IMR-90 (cell line): ENCODE results near the gene CABCOCO1. TPM values are rescaled to one million over a fixed set of nuclear protein-coding genes. Genes with fewer than 3 reads are reported as not detected.

Experiments
- ATAC-seq: fragments of 200-7000 bp; cut with Tn5 transposase; 2 replicates; pipeline ENCODE4 v1.9.1; 2020; ENCODE audit warnings: low read depth, mild to moderate bottlenecking, moderate library complexity
- BruUV-seq: library from RNA; stranded (reverse); fragments of 400-500 nt; replicated peaks from 2 replicates; lab custom pipeline; 2021; lab: Mats Ljungman, UMichigan
- CTCF ChIA-PET: fragments of 300-600 bp; formaldehyde crosslinking; extraction: SDS; loops from one replicate; lab custom pipeline; 2021; ENCODE audit warnings: antibody characterized with exemption; lab: Yijun Ruan, JAX
- POLR2A ChIA-PET: fragments of 300-600 bp; sonication (Branson Sonifier 250); formaldehyde crosslinking; loops from one replicate; lab custom pipeline; 2022; ENCODE audit warnings: antibody characterized with exemption; ENCODE audit not compliant: unreplicated experiment; lab: Charles Lee
- DNase-seq: peaks from one replicate; pipeline ENCODE4 v3.0.0; 2013
- H2AFZ ChIP-seq: replicated peaks from 2 replicates; pipeline ENCODE3; 2013; ENCODE audit warnings: low read length, mild to moderate bottlenecking; ENCODE audit not compliant: poor library complexity
- H2AK5ac ChIP-seq: 2 replicates; pipeline ENCODE4 v1.6.1; 2013; ENCODE audit warnings: low read depth, low read length, inconsistent platforms
- H2AK9ac ChIP-seq: replicated peaks from 2 replicates; pipeline ENCODE3; 2013; ENCODE audit warnings: mild to moderate bottlenecking, low read depth, low read length, moderate library complexity; ENCODE audit not compliant: poor library complexity
- H2BK120ac ChIP-seq: 2 replicates; pipeline ENCODE4 v1.6.1; 2013; ENCODE audit warnings: low read depth, low read length, inconsistent platforms
- H2BK15ac ChIP-seq: 3 replicates; pipeline ENCODE4 v1.6.1; 2013; ENCODE audit warnings: low read depth, low read length, inconsistent platforms
- H2BK20ac ChIP-seq: 2 replicates; pipeline ENCODE4 v1.6.1; 2013; ENCODE audit warnings: low read depth, mild to moderate bottlenecking, inconsistent platforms, low read length, moderate library complexity
- H2BK5ac ChIP-seq: 2 replicates; pipeline ENCODE4 v1.6.1; 2013; ENCODE audit warnings: mild to moderate bottlenecking, low read depth, low read length, inconsistent platforms; ENCODE audit not compliant: poor library complexity, severe bottlenecking
- H3K14ac ChIP-seq: replicated peaks from 2 replicates; pipeline ENCODE4 v1.6.1; 2013; ENCODE audit warnings: low read depth, low read length, inconsistent platforms
- H3K18ac ChIP-seq: 2 replicates; pipeline ENCODE4 v1.6.1; 2013; ENCODE audit warnings: low read depth, low read length, control low read depth
- H3K23ac ChIP-seq: 2 replicates; pipeline ENCODE4 v1.6.1; 2013; ENCODE audit warnings: low read depth, low read length, inconsistent platforms
- H3K27ac ChIP-seq: 2 replicates; pipeline ENCODE4 v1.5.1; 2013; ENCODE audit warnings: mild to moderate bottlenecking, control low read depth, low read length; ENCODE audit not compliant: insufficient read depth
- H3K27me3 ChIP-seq: 2 replicates; pipeline ENCODE4 v1.6.1; 2013; ENCODE audit warnings: low read length; ENCODE audit not compliant: control insufficient read depth, insufficient read depth
- H3K36me3 ChIP-seq: 2 replicates; pipeline ENCODE4 v1.6.1; 2013; ENCODE audit warnings: low read length, mixed read lengths; ENCODE audit not compliant: control insufficient read depth, insufficient read depth
- H3K4ac ChIP-seq: 2 replicates; pipeline ENCODE4 v1.6.1; 2013; ENCODE audit warnings: low read depth, low read length, inconsistent platforms
- H3K4me1 ChIP-seq: 2 replicates; pipeline ENCODE4 v1.6.1; 2013; ENCODE audit warnings: low read length, mixed read lengths; ENCODE audit not compliant: control insufficient read depth, insufficient read depth
- H3K4me2 ChIP-seq: 2 replicates; pipeline ENCODE4 v1.6.1; 2013; ENCODE audit warnings: low read depth, mild to moderate bottlenecking, control low read depth, low read length, moderate library complexity
- H3K4me3 ChIP-seq: 2 replicates; pipeline ENCODE4 v1.5.1; 2013; ENCODE audit warnings: low read depth, mild to moderate bottlenecking, control low read depth, low read length, moderate library complexity; ENCODE audit not compliant: insufficient read depth
- H3K56ac ChIP-seq: 2 replicates; pipeline ENCODE4 v1.6.1; 2013; ENCODE audit warnings: low read length, inconsistent platforms; ENCODE audit not compliant: insufficient read depth; ENCODE audit errors: extremely low read depth
- H3K79me1 ChIP-seq, 2 experiments: 2 replicates each; pipeline ENCODE4 v1.6.1; 2013; ENCODE audit warnings: low read length in 2 of 2, inconsistent platforms in 1 of 2, low read depth in 1 of 2
- H3K9ac ChIP-seq: 2 replicates; pipeline ENCODE4 v1.6.1; 2013; ENCODE audit warnings: low read depth, low read length, control low read depth
- H3K9me1 ChIP-seq: 2 replicates; pipeline ENCODE4 v1.6.1; 2013; ENCODE audit warnings: low read length, inconsistent platforms; ENCODE audit not compliant: insufficient read depth
- H3K9me3 ChIP-seq: 2 replicates; pipeline ENCODE4 v1.6.1; 2013; ENCODE audit warnings: low read length; ENCODE audit not compliant: control insufficient read depth, insufficient read depth
- H4K20me1 ChIP-seq: 2 replicates; pipeline ENCODE4 v1.6.1; 2013; ENCODE audit warnings: low read length, inconsistent platforms; ENCODE audit not compliant: insufficient read depth
- H4K5ac ChIP-seq: 2 replicates; pipeline ENCODE4 v1.6.1; 2013; ENCODE audit warnings: mild to moderate bottlenecking, low read depth, low read length, control low read depth
- H4K8ac ChIP-seq, 2 experiments: 2 replicates each; pipeline ENCODE4 v1.6.1; 2013; ENCODE audit warnings: low read depth in 2 of 2, low read length in 2 of 2, control low read depth in 1 of 2, inconsistent platforms in 1 of 2
- H4K91ac ChIP-seq: 2 replicates; pipeline ENCODE4 v1.6.1; 2013; ENCODE audit warnings: low read depth, low read length, inconsistent platforms; ENCODE audit not compliant: insufficient read depth
- CEBPB ChIP-seq: IDR thresholded peaks from 2 replicates; pipeline ENCODE4 v1.6.1; 2012; ENCODE audit warnings: low read depth, low read length, improper control_type of control experiment
- CHD1 ChIP-seq: IDR thresholded peaks from 2 replicates; pipeline ENCODE4 v1.6.1; 2012; ENCODE audit warnings: low read depth, low read length, improper control_type of control experiment
- WGBS, 2 experiments: methylation state at CpG; one replicate each; pipeline versions ENCODE4 v1.1.5 to v1.1.7; 2013; ENCODE audit warnings: missing lambda C conversion rate in 2 of 2; ENCODE audit not compliant: insufficient read length in 1 of 2; ENCODE audit errors: extremely low coverage in 2 of 2; 5-methylcytosine and 5-hydroxymethylcytosine counted together
- dilution Hi-C: fragments of 300-500 bp; cut with HindIII; formaldehyde crosslinking; loops from one replicate; pipeline ENCODE4 v1.14.3; 2018; ENCODE audit warnings: low sequenced_read_pairs; ENCODE audit not compliant: unreplicated experiment
- in situ Hi-C: fragments of 300-500 bp; cut with MboI; formaldehyde crosslinking; loops from 3 replicates; pipeline ENCODE4 v1.14.3; 2019; ENCODE audit warnings: low sequenced_read_pairs, inconsistent platforms, mixed read lengths
- intact Hi-C: fragments of 100-400 bp; cut with micrococcal nuclease; formaldehyde crosslinking; loops from 2 replicates; pipeline ENCODE4 v1.10.0; 2022
- polyA plus RNA-seq, 3 experiments: library from polyadenylated mRNA; depleted of rRNA; stranded (reverse); fragments of >200 nt; gene quantifications; 2 replicates each; pipeline ENCODE4 v1.2.3, GENCODE V29; 2012; ENCODE audit warnings: low replicate concordance in 1 of 3
- total RNA-seq: library from RNA; depleted of rRNA; stranded (reverse); fragments of >200 nt; gene quantifications from 2 replicates; pipeline ENCODE4 v1.2.3, GENCODE V29; 2012

CABCOCO1 gene
- total and polyA plus RNA-seq, 2 of the 4 experiments (the other 2 are of a cell fraction) = 0.18 to 0.31 TPM

DNA sequence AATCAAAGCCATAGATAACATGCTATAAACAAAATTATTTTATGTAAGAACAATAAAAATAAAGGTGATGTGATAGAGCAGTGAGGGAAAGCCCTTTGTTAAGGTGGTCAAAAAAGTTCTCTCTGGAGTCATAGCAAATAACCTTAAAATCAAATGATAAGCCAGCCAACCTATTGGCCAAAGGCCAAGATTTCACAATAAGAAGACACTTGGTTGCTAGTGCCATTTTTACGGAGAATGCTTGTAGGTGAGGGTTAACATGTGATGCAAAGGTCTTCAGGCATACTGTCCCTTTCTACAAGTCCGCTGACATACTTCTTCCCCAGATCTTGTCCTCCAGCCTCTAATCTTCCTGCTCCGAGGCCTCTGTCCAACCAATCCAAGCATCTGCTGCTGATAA, 140.5 kb downstream of the CABCOCO1 start:
- Histone ChIP-seq H3K4ac (peak overlapping the region; percentile 68; the same call in 1 of the 2 replicates), H3K23ac (no peak overlapping the region), H3K27me3 (no peaks in the 10 kb centered on the region), H2AK5ac (peak overlapping the region; percentile 70; the same call in 1 of the 2 replicates), H2AK9ac (no peak overlapping the region), H2BK20ac (peak overlapping the region; percentile 75), H2AFZ (no peak overlapping the region), H3K14ac (no peak overlapping the region), H3K79me1 (no peaks in the 10 kb centered on the region), H2BK5ac (no peak overlapping the region), H4K8ac (no peak overlapping the region; a peak in 1 of 4 replicates), H3K27ac (no peak overlapping the region), H3K9me3 (no peaks in the 10 kb centered on the region), H3K9me1 (peaks cover 3% of the 10 kb centered on the region; the same call in 1 of the 2 replicates), H4K91ac (no peak overlapping the region; the same call in 1 of the 2 replicates), H3K56ac (no peak overlapping the region), H3K4me3 (no peak overlapping the region), H3K36me3 (no peaks in the 10 kb centered on the region), H2BK15ac (peak overlapping the region; percentile 5; the same call in 1 of the 3 replicates), H4K20me1 (no peaks in the 10 kb centered on the region), H3K4me2 (no peak overlapping the region), H4K5ac (no peak overlapping the region), H3K9ac (no peak overlapping the region), H2BK120ac (peak overlapping the region; percentile 82; the same call in 1 of the 2 replicates), H3K18ac (no peak overlapping the region), H3K4me1 (peaks cover 5% of the 10 kb centered on the region)
- intact Hi-C loops (no loop called here), dilution Hi-C loops (no loop called here), in situ Hi-C loops (no loop called here)
- ChIA-PET CTCF (no interaction called here), POLR2A (no interaction called here)
- BruUV-seq = no TSS peak
- TF ChIP-seq CHD1 (no peak), CEBPB (peak; percentile 13; the same call in 1 of the 2 replicates)
- ATAC-seq = no peak
- no CpG with 5 or more reads among the region's 3 CpGs for WGBS, 2 experiments
- DNase-seq = no peak
